Subcutaneous adipose tissue (tissue), 4 donors: ENCODE data around the gene ZNF516. TPM values are rescaled to one million over a fixed set of nuclear protein-coding genes. Genes with fewer than 3 reads are reported as not detected.

Experiments used
- CTCF ChIP-seq: fragments of 450-650 bp; IDR thresholded peaks from one replicate; pipeline ENCODE4 v1.5.1; 2016; ENCODE audit warnings: low read depth, mild to moderate bottlenecking, control low read depth, antibody characterized with exemption, moderate library complexity
- total RNA-seq, 4 donors: library from RNA; depleted of rRNA; stranded (reverse); fragments of >200 nt; gene quantifications; one replicate each; pipeline ENCODE4 v1.1.0, GENCODE V29; 2016

Gene ZNF516
- total RNA-seq: 10 to 100 TPM; 15.4 to 22.3 (median 17.5) TPM

GRCh38 chr18:76495006-76495370 lies at the start of gene ZNF516:
ZNF516 (minus strand) TSS chr18:76495242; CDS start chr18:76443054, 52,188 bp downstream.
- no peak for TF ChIP-seq CTCF

GRCh38 chr18:76538846-76539245 lies 43.8 kb upstream of the ZNF516 start:
- no peak for TF ChIP-seq CTCF

DNA sequence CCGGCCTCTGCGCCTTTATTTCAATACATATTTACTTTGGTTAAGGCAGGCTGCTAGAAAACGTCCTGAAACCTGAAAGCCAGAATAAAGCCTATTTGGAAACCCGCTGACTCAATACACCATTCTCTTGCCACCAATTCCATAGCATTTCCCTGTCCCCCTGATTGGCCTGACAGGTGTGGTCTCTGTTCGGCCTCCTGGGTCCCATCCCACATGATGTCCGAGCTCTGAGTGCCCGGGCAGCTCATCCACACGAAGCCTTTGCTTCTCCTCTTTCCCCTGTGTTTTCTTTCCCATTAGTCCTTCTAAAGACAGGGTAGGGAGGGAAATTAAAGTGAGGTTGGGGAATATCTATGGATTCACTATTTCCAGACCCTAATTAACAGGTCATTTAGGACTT lies 42.6 kb upstream of the ZNF516 start:
- no peak for TF ChIP-seq CTCF

DNA sequence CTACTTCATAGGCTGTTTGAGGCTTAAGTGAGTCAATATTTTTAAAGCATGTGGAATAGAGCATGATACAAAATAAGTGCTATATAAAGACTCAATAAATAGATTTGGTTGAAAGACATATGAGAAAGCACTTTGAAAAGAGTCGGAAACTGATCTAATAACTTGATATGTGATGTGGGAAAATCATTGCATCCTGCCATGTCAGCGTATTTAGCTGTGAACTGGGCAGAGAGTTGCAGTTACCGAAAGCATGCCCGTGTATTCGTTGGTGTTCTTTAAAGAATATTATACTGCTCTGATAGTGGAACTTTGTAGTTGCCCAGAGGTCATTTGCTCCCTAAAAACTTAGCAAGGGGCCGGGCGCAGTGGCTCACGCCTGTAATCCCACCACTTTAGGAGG lies 37.8 kb upstream of the ZNF516 start:
- no peak for TF ChIP-seq CTCF

GRCh38 chr18:76530846-76531245 lies 35.8 kb upstream of the ZNF516 start:
- no peak for TF ChIP-seq CTCF

- no peak for TF ChIP-seq CTCF
Observed at GRCh38 chr18:76530391-76530790, 35.3 kb upstream of the ZNF516 start.

DNA sequence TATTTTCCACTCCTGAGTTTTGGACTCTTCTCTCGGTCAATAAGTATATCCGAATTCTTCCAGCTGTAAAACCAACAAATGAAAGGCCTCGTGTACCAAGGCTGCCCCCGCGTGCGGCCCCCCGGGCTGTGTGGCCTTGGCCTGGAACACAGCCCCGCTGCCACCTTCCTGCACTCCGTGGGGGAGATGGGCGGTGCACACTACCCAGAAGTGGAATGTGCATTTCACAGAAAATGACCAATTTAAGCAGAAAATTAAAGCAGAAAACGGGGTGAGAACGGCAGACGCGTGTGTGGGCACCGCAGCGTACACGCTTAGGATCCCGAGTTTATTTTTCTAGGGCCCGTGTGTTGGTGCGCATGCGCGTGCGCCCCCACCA lies 34.4 kb upstream of the ZNF516 start:
- TF ChIP-seq CTCF: no peak
